ENCODE results near the gene CREM. TPM values are rescaled to one million over a fixed set of nuclear protein-coding genes. Genes with fewer than 3 reads are reported as not detected.

The CREM gene
- total RNA-seq, 1 donor from 2014 or later: 42.8 TPM

DNA sequence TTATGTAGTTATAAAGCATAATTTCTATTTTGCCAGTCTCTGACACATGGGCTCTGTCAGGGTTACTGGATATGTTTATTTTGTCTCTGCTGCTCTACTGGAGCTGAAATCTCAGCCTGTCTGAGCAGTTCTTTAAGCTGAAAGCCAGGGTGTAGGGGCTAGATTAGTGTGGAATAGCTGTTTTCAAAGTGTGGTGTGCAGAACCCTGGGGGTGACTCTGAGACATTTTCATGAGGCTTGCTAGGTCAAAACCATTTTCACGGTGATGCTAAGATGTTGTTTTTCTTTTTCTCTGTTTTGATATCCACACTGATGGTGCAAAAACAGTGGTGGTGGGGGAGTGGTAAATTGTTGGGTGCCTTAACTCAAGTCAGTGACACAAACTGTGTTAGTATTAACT is 45.5 kb downstream of the CREM start:
- no peaks in the 10 kb centered on the region for H3K36me3 Mint-ChIP-seq (ENCODE audit: low read depth, unreplicated experiment)
- H3K27me3 Mint-ChIP-seq (ENCODE audit: unreplicated experiment): peaks cover 2% of the 10 kb centered on the region
- TF ChIP-seq, protein P1, sequence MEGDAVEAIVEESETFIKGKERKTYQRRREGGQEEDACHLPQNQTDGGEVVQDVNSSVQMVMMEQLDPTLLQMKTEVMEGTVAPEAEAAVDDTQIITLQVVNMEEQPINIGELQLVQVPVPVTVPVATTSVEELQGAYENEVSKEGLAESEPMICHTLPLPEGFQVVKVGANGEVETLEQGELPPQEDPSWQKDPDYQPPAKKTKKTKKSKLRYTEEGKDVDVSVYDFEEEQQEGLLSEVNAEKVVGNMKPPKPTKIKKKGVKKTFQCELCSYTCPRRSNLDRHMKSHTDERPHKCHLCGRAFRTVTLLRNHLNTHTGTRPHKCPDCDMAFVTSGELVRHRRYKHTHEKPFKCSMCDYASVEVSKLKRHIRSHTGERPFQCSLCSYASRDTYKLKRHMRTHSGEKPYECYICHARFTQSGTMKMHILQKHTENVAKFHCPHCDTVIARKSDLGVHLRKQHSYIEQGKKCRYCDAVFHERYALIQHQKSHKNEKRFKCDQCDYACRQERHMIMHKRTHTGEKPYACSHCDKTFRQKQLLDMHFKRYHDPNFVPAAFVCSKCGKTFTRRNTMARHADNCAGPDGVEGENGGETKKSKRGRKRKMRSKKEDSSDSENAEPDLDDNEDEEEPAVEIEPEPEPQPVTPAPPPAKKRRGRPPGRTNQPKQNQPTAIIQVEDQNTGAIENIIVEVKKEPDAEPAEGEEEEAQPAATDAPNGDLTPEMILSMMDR (IDR thresholded peaks at IDR 0.05; ENCODE audit: unreplicated experiment): no peak
- no peak overlapping the region for H3K4me3 Mint-ChIP-seq (ENCODE audit: unreplicated experiment)
- peaks cover 5% of the 10 kb centered on the region for H3K4me1 Mint-ChIP-seq (ENCODE audit: unreplicated experiment)
- no peak for DNase-seq (ENCODE audit: low spot score)
- H3K9me3 Mint-ChIP-seq (ENCODE audit: unreplicated experiment): no peaks in the 10 kb centered on the region
- no peak overlapping the region for H3K27ac Mint-ChIP-seq (ENCODE audit: unreplicated experiment)

DNA sequence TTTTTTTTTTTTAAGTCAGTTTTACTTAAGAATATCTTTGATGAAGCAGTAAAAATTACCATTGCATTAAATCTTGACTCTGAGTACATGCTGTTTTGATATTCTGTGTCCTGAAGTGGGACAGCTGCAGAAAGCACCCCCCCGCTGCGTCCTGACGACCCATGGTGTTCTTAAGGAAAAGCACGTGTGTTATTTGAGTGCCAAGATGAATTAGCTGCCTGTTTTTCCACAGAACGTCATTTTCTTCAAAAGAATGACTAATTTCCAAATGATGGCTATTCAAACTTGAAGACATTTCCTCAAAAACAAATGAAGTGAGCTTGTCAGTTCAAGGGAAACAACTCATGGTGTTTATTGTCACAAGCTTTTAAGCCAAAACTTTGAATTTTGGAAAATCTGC is 45.9 kb downstream of the CREM start:
- no peak overlapping the region for H3K27ac Mint-ChIP-seq (ENCODE audit: unreplicated experiment)
- DNase-seq (ENCODE audit: low spot score): no peak
- H3K4me1 Mint-ChIP-seq (ENCODE audit: unreplicated experiment): peaks cover 5% of the 10 kb centered on the region
- H3K9me3 Mint-ChIP-seq (ENCODE audit: unreplicated experiment): no peaks in the 10 kb centered on the region
- TF ChIP-seq, protein P1 (IDR thresholded peaks at IDR 0.05; ENCODE audit: unreplicated experiment): no peak
- no peaks in the 10 kb centered on the region for H3K36me3 Mint-ChIP-seq (ENCODE audit: low read depth, unreplicated experiment)
- H3K4me3 Mint-ChIP-seq (ENCODE audit: unreplicated experiment): no peak overlapping the region
- peaks cover 2% of the 10 kb centered on the region for H3K27me3 Mint-ChIP-seq (ENCODE audit: unreplicated experiment)

DNA sequence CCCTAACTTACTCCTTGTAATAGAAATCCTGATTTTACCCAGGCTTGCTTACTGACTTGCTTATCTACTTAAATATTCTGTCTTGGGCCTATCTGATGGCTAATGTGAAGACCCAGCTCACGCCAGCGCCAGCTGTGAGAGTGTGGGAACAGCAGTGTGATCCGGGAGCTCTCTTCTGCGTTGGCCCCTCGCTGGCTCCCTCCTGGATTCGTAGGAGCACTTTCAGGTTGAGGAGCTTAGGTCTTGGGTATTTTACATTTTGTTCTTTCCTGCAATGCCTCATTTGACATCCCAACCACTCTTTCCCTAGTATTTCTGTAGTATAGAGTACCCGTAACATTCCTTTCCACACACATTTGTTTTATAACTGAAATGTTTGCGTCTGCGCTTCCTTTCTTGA is 51.7 kb downstream of the CREM start:
- TF ChIP-seq, protein P1 (IDR thresholded peaks at IDR 0.05; ENCODE audit: unreplicated experiment): no peak
- no peak for DNase-seq (ENCODE audit: low spot score)
- peaks cover 5% of the 10 kb centered on the region for H3K36me3 Mint-ChIP-seq (ENCODE audit: low read depth, unreplicated experiment)
- H3K9me3 Mint-ChIP-seq (ENCODE audit: unreplicated experiment): no peaks in the 10 kb centered on the region
- H3K4me3 Mint-ChIP-seq (ENCODE audit: unreplicated experiment): no peak overlapping the region
- H3K4me1 Mint-ChIP-seq (ENCODE audit: unreplicated experiment): no peaks in the 10 kb centered on the region
- H3K27me3 Mint-ChIP-seq (ENCODE audit: unreplicated experiment): no peaks in the 10 kb centered on the region
- H3K27ac Mint-ChIP-seq (ENCODE audit: unreplicated experiment): no peak overlapping the region

DNA sequence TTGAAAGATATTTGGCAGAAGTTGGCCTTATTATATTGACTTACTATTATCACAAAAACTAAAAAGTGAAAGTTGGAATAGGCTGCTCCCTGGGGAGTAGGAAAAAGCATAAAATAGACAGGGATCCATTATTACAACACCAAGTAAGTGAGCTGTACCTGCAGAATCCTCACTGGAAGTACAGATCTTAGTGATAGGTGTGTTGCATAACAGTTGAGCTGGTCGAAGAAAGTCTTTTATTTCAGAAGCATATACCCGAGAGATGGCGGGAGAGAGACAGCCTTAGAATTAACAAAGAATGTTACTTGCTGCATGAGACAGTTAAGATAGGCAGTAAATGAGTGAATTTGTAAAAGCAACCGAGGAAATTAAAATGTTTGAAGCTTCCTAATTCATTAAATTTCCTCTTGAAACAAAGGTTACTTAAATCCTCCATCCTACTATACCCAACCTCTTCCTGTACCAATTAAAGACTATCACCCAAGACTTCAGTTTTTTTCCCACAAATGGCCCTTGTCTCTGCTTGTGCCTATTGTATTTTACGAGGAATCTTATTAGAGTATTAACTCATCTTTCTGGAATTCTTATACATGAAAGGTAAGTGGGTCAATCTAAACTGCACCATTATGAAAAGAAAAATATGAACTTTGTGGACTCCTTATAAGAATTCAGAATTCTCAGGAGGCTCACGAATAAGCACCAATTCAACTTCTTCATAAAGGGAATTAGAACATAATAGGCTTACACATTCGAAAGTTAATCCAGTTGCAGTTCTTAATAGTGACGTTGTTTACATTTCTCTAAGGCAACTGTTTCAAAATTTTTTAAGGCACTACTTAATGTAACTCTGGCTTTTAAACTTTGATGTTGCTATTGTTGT is 56.2 kb downstream of the CREM start:
- Mint-ChIP-seq H3K4me3 (ENCODE audit: unreplicated experiment) (no peak overlapping the region), H3K9me3 (ENCODE audit: unreplicated experiment) (no peaks in the 10 kb centered on the region)

More for the DNA sequence above, 56.2 kb downstream of the CREM start:
- Mint-ChIP-seq H3K36me3 (ENCODE audit: low read depth, unreplicated experiment) (peaks cover 5% of the 10 kb centered on the region), H3K4me1 (ENCODE audit: unreplicated experiment) (no peaks in the 10 kb centered on the region), H3K27me3 (ENCODE audit: unreplicated experiment) (no peaks in the 10 kb centered on the region), H3K27ac (ENCODE audit: unreplicated experiment) (no peak overlapping the region)
- TF ChIP-seq, protein P1 (IDR thresholded peaks at IDR 0.05; ENCODE audit: unreplicated experiment): no peak
- DNase-seq (ENCODE audit: low spot score): no peak

Data from endothelial cell (in vitro differentiated cells).